ENCODE measurements around the gene UGT1A8.
"Not testable (repeated sequence)": the region's sequence is repeated elsewhere in the genome, so short reads cannot be mapped to it uniquely, and the experiment has no call there.

The UGT1A8 gene

DNA sequence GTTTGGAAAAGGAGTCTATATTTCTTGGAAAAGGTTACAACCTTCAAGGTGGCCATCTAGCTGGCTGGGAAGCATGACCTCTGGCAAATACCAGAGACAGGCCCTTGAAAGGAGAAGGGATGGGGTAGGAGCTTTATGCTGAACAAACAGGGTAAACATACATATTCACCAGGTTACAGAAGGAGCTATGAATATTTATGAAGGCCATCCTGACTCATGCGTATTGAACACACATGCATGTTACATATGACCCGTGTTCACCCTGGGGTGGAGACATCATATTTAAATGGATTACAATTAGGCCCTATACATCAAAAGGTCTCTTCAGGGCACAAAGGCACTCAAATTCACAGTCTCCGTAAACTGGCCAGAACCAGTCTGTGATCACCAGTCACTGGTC is 38.5 kb downstream of the UGT1A8 start:
- H3K9me3 ChIP-seq (ENCODE audit: control insufficient read depth, low read length); H3K4me1 ChIP-seq (ENCODE audit: control insufficient read depth, insufficient read depth, low read length, poor library complexity, severe bottlenecking); DNase-seq; H3K4me3 ChIP-seq (ENCODE audit: insufficient read depth, low read depth, low read length, poor library complexity, severe bottlenecking); H3K36me3 ChIP-seq (ENCODE audit: control insufficient read depth, insufficient read depth, low read length); H3K27ac ChIP-seq (ENCODE audit: insufficient read depth, low read length, poor library complexity, severe bottlenecking); H3K27me3 ChIP-seq (replicated peaks; ENCODE audit: control insufficient read depth, insufficient read depth, low read length, poor library complexity, severe bottlenecking): not testable (repeated sequence)

DNA sequence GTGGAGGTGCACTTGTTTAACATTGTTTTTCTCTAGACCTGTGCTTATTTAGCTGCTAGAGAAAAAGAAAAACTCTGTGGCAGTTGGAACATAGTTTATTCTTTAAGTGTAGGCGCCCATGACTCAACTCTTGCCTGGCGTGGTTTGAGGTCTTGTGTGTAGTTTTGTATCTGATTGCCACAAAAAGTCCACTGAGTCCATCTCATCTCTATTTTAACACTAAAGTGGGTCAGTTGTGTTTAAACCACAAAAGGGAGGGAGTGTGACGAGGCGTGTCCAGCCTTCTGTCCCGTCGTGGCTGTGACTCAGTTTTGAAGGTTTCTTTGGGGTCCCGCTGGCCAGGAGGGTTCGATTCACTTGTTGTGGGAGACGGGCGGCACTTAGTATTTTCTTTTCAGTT is 39.0 kb downstream of the UGT1A8 start:
- no peaks in the 10 kb centered on the region for H3K4me1 ChIP-seq (ENCODE audit: control insufficient read depth, insufficient read depth, low read length, poor library complexity, severe bottlenecking)
- H3K9me3 ChIP-seq (ENCODE audit: control insufficient read depth, low read length): no peaks in the 10 kb centered on the region
- H3K36me3 ChIP-seq (ENCODE audit: control insufficient read depth, insufficient read depth, low read length): no peaks in the 10 kb centered on the region
- no peak for DNase-seq
- no peak overlapping the region for H3K27ac ChIP-seq (ENCODE audit: insufficient read depth, low read length, poor library complexity, severe bottlenecking)
- H3K4me3 ChIP-seq (ENCODE audit: insufficient read depth, low read depth, low read length, poor library complexity, severe bottlenecking): no peak overlapping the region
- H3K27me3 ChIP-seq (replicated peaks; ENCODE audit: control insufficient read depth, insufficient read depth, low read length, poor library complexity, severe bottlenecking): no peaks in the 10 kb centered on the region

DNA sequence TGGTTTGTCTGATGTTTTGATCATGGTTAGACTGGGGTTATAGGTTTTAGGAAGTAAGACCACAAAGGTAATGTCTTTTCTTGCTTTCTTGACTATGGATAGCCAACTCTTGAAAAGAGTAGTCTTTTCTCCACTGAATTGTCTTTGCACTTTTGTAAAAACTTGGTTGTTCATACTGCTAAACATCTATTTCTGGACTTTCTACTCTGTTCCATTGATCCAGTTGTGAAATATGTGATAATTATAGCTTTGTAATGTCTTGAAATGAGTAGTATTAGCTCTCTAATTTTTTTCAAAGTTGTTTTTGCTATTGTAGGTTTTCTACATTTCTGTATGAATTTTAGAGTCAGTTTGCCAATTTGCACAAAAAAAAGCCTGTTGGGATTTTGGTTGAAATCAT is 41.2 kb downstream of the UGT1A8 start:
- Histone ChIP-seq H3K4me3 (ENCODE audit: insufficient read depth, low read depth, low read length, poor library complexity, severe bottlenecking) (no peak overlapping the region), H3K36me3 (ENCODE audit: control insufficient read depth, insufficient read depth, low read length) (no peaks in the 10 kb centered on the region), H3K9me3 (ENCODE audit: control insufficient read depth, low read length) (no peaks in the 10 kb centered on the region), H3K4me1 (ENCODE audit: control insufficient read depth, insufficient read depth, low read length, poor library complexity, severe bottlenecking) (no peaks in the 10 kb centered on the region), H3K27me3 (replicated peaks; ENCODE audit: control insufficient read depth, insufficient read depth, low read length, poor library complexity, severe bottlenecking) (no peaks in the 10 kb centered on the region), H3K27ac (ENCODE audit: insufficient read depth, low read length, poor library complexity, severe bottlenecking) (no peak overlapping the region)
- DNase-seq: no peak

DNA sequence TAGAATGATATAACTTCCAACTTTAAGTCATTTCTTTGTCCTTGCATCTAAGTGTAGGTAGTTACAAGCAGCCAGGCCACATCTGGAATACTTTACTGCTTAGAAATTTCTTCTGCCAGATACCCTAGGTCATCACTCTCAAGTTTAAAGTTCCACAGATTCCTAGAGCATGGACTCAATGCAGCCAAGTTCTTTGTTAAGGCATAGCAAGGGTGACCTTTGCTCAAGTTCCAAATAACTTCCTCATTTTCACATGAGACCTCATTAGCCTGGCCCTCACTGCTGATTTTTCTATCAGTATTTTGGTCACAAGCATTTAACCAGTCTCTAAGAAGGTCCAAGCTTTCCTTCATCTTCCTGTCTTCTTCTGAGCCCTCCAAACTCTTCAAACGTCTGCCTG is 46.5 kb downstream of the UGT1A8 start:
- no peaks in the 10 kb centered on the region for H3K36me3 ChIP-seq (ENCODE audit: control insufficient read depth, insufficient read depth, low read length)
- no peaks in the 10 kb centered on the region for H3K9me3 ChIP-seq (ENCODE audit: control insufficient read depth, low read length)
- DNase-seq: no peak
- H3K27ac ChIP-seq (ENCODE audit: insufficient read depth, low read length, poor library complexity, severe bottlenecking): no peak overlapping the region
- H3K27me3 ChIP-seq (replicated peaks; ENCODE audit: control insufficient read depth, insufficient read depth, low read length, poor library complexity, severe bottlenecking): no peaks in the 10 kb centered on the region
- no peak overlapping the region for H3K4me3 ChIP-seq (ENCODE audit: insufficient read depth, low read depth, low read length, poor library complexity, severe bottlenecking)
- no peaks in the 10 kb centered on the region for H3K4me1 ChIP-seq (ENCODE audit: control insufficient read depth, insufficient read depth, low read length, poor library complexity, severe bottlenecking)

DNA sequence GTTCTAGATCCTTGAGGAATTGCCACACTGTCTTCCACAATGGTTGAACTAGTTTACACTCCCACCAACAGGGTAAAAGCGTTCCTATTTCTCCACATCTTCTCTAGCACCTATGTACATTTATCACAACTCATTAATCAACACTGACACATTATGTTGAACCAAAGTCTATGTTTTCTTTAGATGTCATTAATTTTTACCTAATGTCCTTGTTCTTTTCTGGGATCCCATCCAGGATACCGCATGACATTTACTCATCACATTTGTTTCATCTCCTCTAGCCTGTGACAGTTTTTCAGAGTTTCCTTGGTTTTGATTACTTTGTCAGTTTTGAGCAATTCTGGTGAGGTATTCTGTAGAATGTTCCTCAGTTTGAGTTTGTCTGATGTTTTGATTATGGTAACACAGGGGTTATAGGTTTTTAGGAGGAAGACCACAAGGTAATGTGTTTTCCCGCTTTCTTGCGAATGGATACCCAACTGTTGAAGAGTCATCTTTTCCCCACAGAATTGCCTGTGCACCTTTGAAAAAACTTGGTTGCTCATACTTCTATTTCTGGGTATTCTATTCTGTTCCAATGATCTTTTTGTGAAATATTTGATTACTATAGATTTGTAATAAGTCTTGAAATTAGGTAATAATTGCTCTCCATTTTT is 51.3 kb downstream of the UGT1A8 start:
- H3K4me1 ChIP-seq (ENCODE audit: control insufficient read depth, insufficient read depth, low read length, poor library complexity, severe bottlenecking): no peaks in the 10 kb centered on the region
- no peak for DNase-seq
- no peak overlapping the region for H3K27ac ChIP-seq (ENCODE audit: insufficient read depth, low read length, poor library complexity, severe bottlenecking)
- H3K27me3 ChIP-seq (replicated peaks; ENCODE audit: control insufficient read depth, insufficient read depth, low read length, poor library complexity, severe bottlenecking): no peaks in the 10 kb centered on the region
- H3K9me3 ChIP-seq (ENCODE audit: control insufficient read depth, low read length): no peaks in the 10 kb centered on the region
- H3K36me3 ChIP-seq (ENCODE audit: control insufficient read depth, insufficient read depth, low read length): no peaks in the 10 kb centered on the region
- no peak overlapping the region for H3K4me3 ChIP-seq (ENCODE audit: insufficient read depth, low read depth, low read length, poor library complexity, severe bottlenecking)

DNA sequence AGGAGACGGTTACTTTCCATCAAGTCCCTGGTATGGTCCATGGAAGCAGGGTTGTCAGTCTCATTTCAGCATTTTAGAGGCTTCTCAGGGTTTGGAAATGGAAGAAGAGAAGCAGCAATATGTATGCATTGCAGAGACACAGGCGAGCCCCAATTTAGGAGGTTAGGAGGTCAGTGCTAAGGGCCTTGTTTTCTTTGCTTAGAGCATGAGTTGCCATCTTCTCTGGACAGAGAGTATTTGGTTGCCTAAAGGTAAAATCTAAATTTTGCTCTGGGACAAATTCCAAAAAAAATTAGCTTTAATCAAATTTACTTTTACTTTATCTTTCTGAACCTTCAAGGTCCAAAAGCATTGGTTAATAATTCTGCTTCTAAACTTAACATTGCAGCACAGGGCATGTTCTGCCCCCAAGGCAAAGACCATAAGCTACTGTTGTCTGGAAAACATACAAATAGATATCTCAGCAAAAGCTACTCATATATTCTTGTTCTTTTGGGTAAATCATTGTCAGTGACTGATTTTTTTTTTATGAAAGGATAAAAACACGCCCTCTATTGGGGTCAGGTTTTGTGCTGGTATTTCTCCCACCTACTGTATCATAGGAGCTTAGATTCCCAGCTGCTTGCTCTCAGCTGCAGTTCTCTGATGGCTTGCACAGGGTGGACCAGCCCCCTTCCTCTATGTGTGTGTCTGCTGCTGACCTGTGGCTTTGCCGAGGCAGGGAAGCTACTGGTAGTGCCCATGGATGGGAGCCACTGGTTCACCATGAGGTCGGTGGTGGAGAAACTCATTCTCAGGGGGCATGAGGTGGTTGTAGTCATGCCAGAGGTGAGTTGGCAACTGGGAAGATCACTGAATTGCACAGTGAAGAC is 54.1 kb downstream of the UGT1A8 start, which contains the start of gene UGT1A9:
UGT1A9 (plus strand) TSS at position 609 of the 872 bp plus-strand sequence; CDS start at position 646, 37 bp downstream.
- no peaks in the 10 kb centered on the region for H3K36me3 ChIP-seq (ENCODE audit: control insufficient read depth, insufficient read depth, low read length)
- no peak within 1 kb of the TSS for H3K4me3 ChIP-seq (ENCODE audit: insufficient read depth, low read depth, low read length, poor library complexity, severe bottlenecking)
- no peak for DNase-seq
- H3K9me3 ChIP-seq (ENCODE audit: control insufficient read depth, low read length): no peaks in the 10 kb centered on the region
- no peaks in the 10 kb centered on the region for H3K4me1 ChIP-seq (ENCODE audit: control insufficient read depth, insufficient read depth, low read length, poor library complexity, severe bottlenecking)
- H3K27me3 ChIP-seq (replicated peaks; ENCODE audit: control insufficient read depth, insufficient read depth, low read length, poor library complexity, severe bottlenecking): no peaks in the 10 kb centered on the region
- H3K27ac ChIP-seq (ENCODE audit: insufficient read depth, low read length, poor library complexity, severe bottlenecking): no peak within 1 kb of the TSS

DNA sequence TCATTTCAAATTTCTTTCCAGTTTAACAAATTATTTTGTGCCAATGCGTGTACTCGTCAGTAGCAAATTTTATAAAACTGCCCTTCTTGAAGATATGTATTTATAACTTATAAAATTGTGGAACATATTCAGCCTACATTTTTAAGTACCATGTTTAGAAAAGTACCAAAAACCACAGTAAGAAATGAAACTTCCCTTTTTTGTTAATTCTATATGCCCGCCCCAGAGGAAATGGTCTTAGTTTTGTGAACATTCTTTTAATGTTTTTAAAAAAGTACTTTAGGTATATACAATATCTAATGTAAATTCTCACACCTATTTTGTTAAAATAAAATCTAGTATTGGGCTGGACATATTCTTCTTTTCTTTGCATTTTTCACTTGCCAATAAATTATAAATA is 55.5 kb downstream of the UGT1A8 start:
- Histone ChIP-seq H3K36me3 (ENCODE audit: control insufficient read depth, insufficient read depth, low read length) (no peaks in the 10 kb centered on the region), H3K4me3 (ENCODE audit: insufficient read depth, low read depth, low read length, poor library complexity, severe bottlenecking) (no peak overlapping the region)
- no peak for DNase-seq

DNA sequence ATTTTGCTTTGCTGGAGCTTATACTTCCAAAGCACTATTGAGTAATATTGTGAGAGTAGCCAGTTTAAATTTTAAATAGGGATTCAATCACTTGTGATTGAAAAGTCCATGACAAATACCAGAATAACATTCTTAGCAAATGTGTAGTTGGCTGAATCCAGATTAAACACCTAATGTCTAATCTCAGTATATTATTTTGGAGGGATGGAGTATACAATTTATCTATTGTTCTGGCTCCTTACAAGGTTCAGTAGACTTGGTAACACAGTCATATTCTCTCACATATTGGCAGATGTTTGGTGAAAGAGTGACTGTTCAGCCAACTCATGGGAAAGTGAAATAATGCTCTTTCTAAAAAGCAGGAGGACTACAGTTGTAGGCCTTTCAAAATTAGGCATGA is 56.5 kb downstream of the UGT1A8 start:
- no peak overlapping the region for H3K27ac ChIP-seq (ENCODE audit: insufficient read depth, low read length, poor library complexity, severe bottlenecking)
- H3K4me1 ChIP-seq (ENCODE audit: control insufficient read depth, insufficient read depth, low read length, poor library complexity, severe bottlenecking): no peaks in the 10 kb centered on the region
- DNase-seq: no peak
- H3K9me3 ChIP-seq (ENCODE audit: control insufficient read depth, low read length): no peaks in the 10 kb centered on the region
- H3K4me3 ChIP-seq (ENCODE audit: insufficient read depth, low read depth, low read length, poor library complexity, severe bottlenecking): no peak overlapping the region
- H3K27me3 ChIP-seq (replicated peaks; ENCODE audit: control insufficient read depth, insufficient read depth, low read length, poor library complexity, severe bottlenecking): no peaks in the 10 kb centered on the region
- no peaks in the 10 kb centered on the region for H3K36me3 ChIP-seq (ENCODE audit: control insufficient read depth, insufficient read depth, low read length)

More for the DNA sequence above, 55.5 kb downstream of the UGT1A8 start:
- no peaks in the 10 kb centered on the region for H3K9me3 ChIP-seq (ENCODE audit: control insufficient read depth, low read length)
- H3K27me3 ChIP-seq (replicated peaks; ENCODE audit: control insufficient read depth, insufficient read depth, low read length, poor library complexity, severe bottlenecking): no peaks in the 10 kb centered on the region
- no peaks in the 10 kb centered on the region for H3K4me1 ChIP-seq (ENCODE audit: control insufficient read depth, insufficient read depth, low read length, poor library complexity, severe bottlenecking)
- H3K27ac ChIP-seq (ENCODE audit: insufficient read depth, low read length, poor library complexity, severe bottlenecking): no peak overlapping the region

DNA sequence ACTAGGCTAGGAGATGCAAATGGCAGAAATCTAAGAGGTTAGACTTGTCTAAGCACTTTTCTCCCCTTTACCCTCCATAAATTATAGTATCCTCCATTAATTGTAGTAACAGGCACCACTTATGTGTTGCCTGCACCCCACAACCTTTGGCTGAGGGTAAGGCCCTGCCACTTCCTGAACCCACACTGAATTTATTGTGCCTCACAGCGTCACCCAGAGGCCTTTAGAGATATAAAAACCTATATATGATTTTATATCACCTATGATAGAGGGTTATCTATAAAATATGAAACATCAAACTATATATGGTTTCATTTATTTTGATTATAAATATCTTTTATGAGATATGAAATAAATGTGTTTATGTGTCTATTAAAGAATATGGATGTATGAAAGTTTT is 56.9 kb downstream of the UGT1A8 start:
- no peaks in the 10 kb centered on the region for H3K9me3 ChIP-seq (ENCODE audit: control insufficient read depth, low read length)
- H3K36me3 ChIP-seq (ENCODE audit: control insufficient read depth, insufficient read depth, low read length): no peaks in the 10 kb centered on the region
- no peaks in the 10 kb centered on the region for H3K4me1 ChIP-seq (ENCODE audit: control insufficient read depth, insufficient read depth, low read length, poor library complexity, severe bottlenecking)
- no peak for DNase-seq
- H3K27me3 ChIP-seq (replicated peaks; ENCODE audit: control insufficient read depth, insufficient read depth, low read length, poor library complexity, severe bottlenecking): no peaks in the 10 kb centered on the region
- H3K27ac ChIP-seq (ENCODE audit: insufficient read depth, low read length, poor library complexity, severe bottlenecking): no peak overlapping the region
- no peak overlapping the region for H3K4me3 ChIP-seq (ENCODE audit: insufficient read depth, low read depth, low read length, poor library complexity, severe bottlenecking)

DNA sequence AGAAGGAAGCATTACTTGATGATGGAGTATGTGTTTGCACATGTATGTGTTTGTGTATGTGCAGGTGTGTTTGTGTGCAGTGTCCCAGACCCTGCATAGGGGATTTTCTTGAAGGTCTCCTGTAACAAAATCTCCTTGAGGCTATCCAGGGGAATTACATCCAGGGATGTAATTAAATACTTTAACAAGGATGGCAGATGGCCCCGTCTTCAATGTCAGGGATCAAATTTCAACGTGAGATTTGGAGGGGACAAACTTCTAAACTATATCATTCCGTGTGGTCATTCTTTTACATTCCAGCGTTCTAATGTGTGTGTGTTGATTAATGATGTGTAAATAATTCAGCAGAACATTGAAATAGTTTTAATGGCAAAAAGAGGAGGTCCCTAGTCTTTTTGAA is 57.6 kb downstream of the UGT1A8 start:
- H3K4me1 ChIP-seq (ENCODE audit: control insufficient read depth, insufficient read depth, low read length, poor library complexity, severe bottlenecking): no peaks in the 10 kb centered on the region
- H3K9me3 ChIP-seq (ENCODE audit: control insufficient read depth, low read length): no peaks in the 10 kb centered on the region
- no peaks in the 10 kb centered on the region for H3K36me3 ChIP-seq (ENCODE audit: control insufficient read depth, insufficient read depth, low read length)
- no peaks in the 10 kb centered on the region for H3K27me3 ChIP-seq (replicated peaks; ENCODE audit: control insufficient read depth, insufficient read depth, low read length, poor library complexity, severe bottlenecking)
- no peak for DNase-seq
- no peak overlapping the region for H3K4me3 ChIP-seq (ENCODE audit: insufficient read depth, low read depth, low read length, poor library complexity, severe bottlenecking)
- H3K27ac ChIP-seq (ENCODE audit: insufficient read depth, low read length, poor library complexity, severe bottlenecking): no peak overlapping the region

Data from effector memory CD4-positive, alpha-beta T cell (primary cell).